HUES48 (cell line): ENCODE results near the gene GPD1.
"Not testable (repeated sequence)": the region's sequence is repeated elsewhere in the genome, so short reads cannot be mapped to it uniquely, and the experiment has no call there.

Experiments used
- H3K27ac ChIP-seq: one replicate; pipeline ENCODE4 v1.7.0; 2013; ENCODE audit warnings: low read depth, low read length, inconsistent platforms
- H3K27me3 ChIP-seq: 2 replicates; pipeline ENCODE4 v1.6.1; 2013; ENCODE audit warnings: mild to moderate bottlenecking, low read length; ENCODE audit not compliant: control insufficient read depth, insufficient read depth
- H3K36me3 ChIP-seq: 2 replicates; pipeline ENCODE4 v1.6.1; 2013; ENCODE audit warnings: low read length; ENCODE audit not compliant: control insufficient read depth, insufficient read depth
- H3K4me1 ChIP-seq: 2 replicates; pipeline ENCODE4 v1.6.1; 2013; ENCODE audit warnings: mild to moderate bottlenecking, low read length; ENCODE audit not compliant: control insufficient read depth, insufficient read depth
- H3K4me3 ChIP-seq: 2 replicates; pipeline ENCODE4 v1.5.1; 2013; ENCODE audit warnings: mild to moderate bottlenecking, low read depth, low read length
- H3K9ac ChIP-seq: 2 replicates; pipeline ENCODE4 v1.6.1; 2013; ENCODE audit warnings: mild to moderate bottlenecking, low read depth, low read length, moderate library complexity
- H3K9me3 ChIP-seq: 2 replicates; pipeline ENCODE4 v1.6.1; 2013; ENCODE audit warnings: low read length; ENCODE audit not compliant: control insufficient read depth, insufficient read depth

Gene GPD1

GRCh38 chr12:50074936-50075807 is 28.6 kb upstream of the GPD1 start:
- no peak overlapping the region for H3K4me3 ChIP-seq
- no peaks in the 10 kb centered on the region for H3K4me1 ChIP-seq
- H3K9me3 ChIP-seq, result no peaks in the 10 kb centered on the region
- no peaks in the 10 kb centered on the region for H3K36me3 ChIP-seq
- H3K9ac ChIP-seq, result no peak overlapping the region
- H3K27ac ChIP-seq, result no peak overlapping the region
- peaks cover 2% of the 10 kb centered on the region; the same call in 1 of the 2 replicates for H3K27me3 ChIP-seq

- Histone ChIP-seq H3K27me3 (peaks cover 9% of the 10 kb centered on the region), H3K27ac (no peak overlapping the region), H3K36me3 (no peaks in the 10 kb centered on the region), H3K4me1 (no peaks in the 10 kb centered on the region), H3K4me3 (no peak overlapping the region), H3K9me3 (no peaks in the 10 kb centered on the region), H3K9ac (no peak overlapping the region)
Measured at GRCh38 chr12:50075808-50076170, 28.0 kb upstream of the GPD1 start.

- Histone ChIP-seq H3K4me3 (no peak overlapping the region), H3K27me3 (peaks cover 17% of the 10 kb centered on the region), H3K4me1 (no peaks in the 10 kb centered on the region), H3K36me3 (no peaks in the 10 kb centered on the region), H3K9ac (no peak overlapping the region), H3K27ac (no peak overlapping the region), H3K9me3 (no peaks in the 10 kb centered on the region)
Measured at GRCh38 chr12:50077099-50077498, 26.7 kb upstream of the GPD1 start.

- no peak overlapping the region for H3K9ac ChIP-seq
- no peaks in the 10 kb centered on the region for H3K9me3 ChIP-seq
- H3K36me3 ChIP-seq, result no peaks in the 10 kb centered on the region
- no peaks in the 10 kb centered on the region for H3K4me1 ChIP-seq
- peaks cover 17% of the 10 kb centered on the region for H3K27me3 ChIP-seq
- no peak overlapping the region for H3K4me3 ChIP-seq
- H3K27ac ChIP-seq, result no peak overlapping the region
Measured at GRCh38 chr12:50078281-50078680, 25.5 kb upstream of the GPD1 start.

- H3K9ac ChIP-seq, result no peak overlapping the region
- H3K4me3 ChIP-seq, result no peak overlapping the region
- no peaks in the 10 kb centered on the region for H3K9me3 ChIP-seq
- H3K4me1 ChIP-seq, result no peaks in the 10 kb centered on the region
- peaks cover 17% of the 10 kb centered on the region for H3K27me3 ChIP-seq
- H3K27ac ChIP-seq, result no peak overlapping the region
- H3K36me3 ChIP-seq, result no peaks in the 10 kb centered on the region
Measured at GRCh38 chr12:50079771-50080170, 24.0 kb upstream of the GPD1 start.

GRCh38 chr12:50081096-50081808 is 22.6 kb upstream of the GPD1 start:
- Histone ChIP-seq H3K4me1 (no peaks in the 10 kb centered on the region), H3K27ac (no peak overlapping the region), H3K9ac (no peak overlapping the region), H3K27me3 (peaks cover 17% of the 10 kb centered on the region), H3K9me3 (no peaks in the 10 kb centered on the region), H3K4me3 (no peak overlapping the region), H3K36me3 (0 out of 2 replicates have a peak, but pooled peaks cover under 1% of the 10 kb centered on the region)

- Histone ChIP-seq H3K9ac (no peak overlapping the region), H3K36me3 (peaks cover 14% of the 10 kb centered on the region), H3K27me3 (peaks cover 17% of the 10 kb centered on the region), H3K27ac (no peak overlapping the region), H3K4me3 (no peak overlapping the region), H3K4me1 (no peaks in the 10 kb centered on the region), H3K9me3 (no peaks in the 10 kb centered on the region)
Measured at GRCh38 chr12:50082644-50083043, 21.2 kb upstream of the GPD1 start.

- peaks cover 21% of the 10 kb centered on the region for H3K36me3 ChIP-seq
- no peaks in the 10 kb centered on the region for H3K9me3 ChIP-seq
- peaks cover 17% of the 10 kb centered on the region for H3K27me3 ChIP-seq
- no peak overlapping the region for H3K9ac ChIP-seq
- no peak overlapping the region for H3K27ac ChIP-seq
- no peak overlapping the region for H3K4me3 ChIP-seq
- no peaks in the 10 kb centered on the region for H3K4me1 ChIP-seq
Measured at GRCh38 chr12:50083301-50083700, 20.5 kb upstream of the GPD1 start.

GRCh38 chr12:50084409-50084774 is 19.4 kb upstream of the GPD1 start:
- H3K4me1 ChIP-seq, H3K9me3 ChIP-seq: not testable (repeated sequence)
- Histone ChIP-seq H3K27ac (peak overlapping the region; percentile 98), H3K36me3 (peaks cover 31% of the 10 kb centered on the region), H3K27me3 (peaks cover 17% of the 10 kb centered on the region), H3K4me3 (peak overlapping the region; percentile 75), H3K9ac (peak overlapping the region; percentile 69)

- no peaks in the 10 kb centered on the region for H3K4me1 ChIP-seq
- no peaks in the 10 kb centered on the region for H3K9me3 ChIP-seq
- peak within 1 kb of the TSS; percentile 98 for H3K27ac ChIP-seq
Measured at GRCh38 chr12:50084775-50085614, 18.8 kb upstream of the GPD1 start, which contains the start of gene SMARCD1. TSS of gene SMARCD1 (plus strand) at chr12:50085342. CDS start at chr12:50085370, 28 bp downstream.

More at GRCh38 chr12:50084775-50085614, 18.8 kb upstream of the GPD1 start, which contains the start of gene SMARCD1:
- Histone ChIP-seq H3K4me3 (peak within 1 kb of the TSS; percentile 75), H3K9ac (peak within 1 kb of the TSS; percentile 84), H3K27me3 (peaks cover 16% of the 10 kb centered on the region), H3K36me3 (peaks cover 37% of the 10 kb centered on the region)
